Tibial artery (tissue), 4 donors: ENCODE results near the gene FKBP11.

ENCODE experiments used
- DNase-seq, 2 donors: peaks; one replicate each; pipeline ENCODE4 v3.0.0-alpha.2; 2019
- H3K27ac ChIP-seq, 2 donors: fragments of 200-600 bp; sonication (generic) in 1 of 2; 1 replicate in 1 of 2; 2 replicates in 1 of 2; pipeline ENCODE4 v1.5.1; 2018 to 2019; ENCODE audit warnings: mild to moderate bottlenecking in 1 of 2
- H3K27me3 ChIP-seq, 2 donors: fragments of 200-600 bp; sonication (generic) in 1 of 2; one replicate each; pipeline versions ENCODE4 v1.5.1 to v1.6.0; 2016 to 2019
- H3K36me3 ChIP-seq, 3 donors: fragments of 200-600 bp; sonication (generic) in 2 of 3; one replicate each; pipeline ENCODE4 v1.5.1; 2016 to 2019; ENCODE audit warnings: mild to moderate bottlenecking in 2 of 3
- H3K4me1 ChIP-seq, 4 donors: fragments of 200-600 bp; sonication (generic) in 2 of 4; 1 replicate in 3 of 4; 2 replicates in 1 of 4; pipeline ENCODE4 v1.5.1; 2016 to 2019
- H3K4me3 ChIP-seq, 2 donors: fragments of 200-600 bp; sonication (generic) in 1 of 2; 1 replicate in 1 of 2; 2 replicates in 1 of 2; pipeline ENCODE4 v1.5.1; 2018 to 2019; ENCODE audit warnings: mild to moderate bottlenecking in 2 of 2
- H3K9me3 ChIP-seq, 3 donors: fragments of 200-600 bp; sonication (generic) in 1 of 3; one replicate each; pipeline ENCODE4 v1.5.1; 2016 to 2019
- CTCF ChIP-seq, 2 experiments: fragments of 200-600 bp in 1 of 2; fragments of 450-650 bp in 1 of 2; IDR thresholded peaks; one replicate each; pipeline ENCODE4 v1.5.1; 2017 to 2019; ENCODE audit warnings: antibody characterized with exemption in 2 of 2, mild to moderate bottlenecking in 1 of 2, moderate library complexity in 1 of 2
- intact Hi-C: fragments of 100-400 bp; cut with DNase I; formaldehyde crosslinking; loops from one replicate; pipeline ENCODE4 v1.15.0; 2023; ENCODE audit warnings: low total_unique reads

Gene FKBP11

GRCh38 chr12:48903363-48903981, 21.8 kb downstream of the FKBP11 start:
- no peak for TF ChIP-seq CTCF (IDR thresholded peaks at IDR 0.05)
- peaks cover 0 to 13% (median 5%) of the 10 kb centered on the region in 4 donors for H3K4me1 ChIP-seq
- intact Hi-C loops, result no loop called here
- H3K27ac ChIP-seq, result no peak overlapping the region
- peak overlapping the region; percentile 35 to 46 for H3K4me3 ChIP-seq
- no peaks in the 10 kb centered on the region for H3K9me3 ChIP-seq
- H3K27me3 ChIP-seq, result no peaks in the 10 kb centered on the region
- no peak for DNase-seq
- H3K36me3 ChIP-seq, result no peaks in the 10 kb centered on the region

GRCh38 chr12:48901278-48901677, 24.0 kb downstream of the FKBP11 start:
- Histone ChIP-seq H3K9me3 (no peaks in the 10 kb centered on the region), H3K27me3 (no peaks in the 10 kb centered on the region), H3K27ac (no peak overlapping the region), H3K36me3 (no peaks in the 10 kb centered on the region), H3K4me3 (no peak overlapping the region), H3K4me1 (peaks cover 0 to 13% (median 5%) of the 10 kb centered on the region in 4 donors)
- TF ChIP-seq CTCF (IDR thresholded peaks at IDR 0.05), result no peak
- no peak for DNase-seq
- intact Hi-C loops, result no loop called here

- no peaks in the 10 kb centered on the region for H3K36me3 ChIP-seq
- intact Hi-C loops, result no loop called here
- no peaks in the 10 kb centered on the region for H3K9me3 ChIP-seq
- no peak for TF ChIP-seq CTCF (IDR thresholded peaks at IDR 0.05)
- no peak overlapping the region for H3K27ac ChIP-seq
- no peaks in the 10 kb centered on the region for H3K27me3 ChIP-seq
- DNase-seq, result no peak
- no peak overlapping the region for H3K4me3 ChIP-seq
- peaks cover 0 to 13% (median 5%) of the 10 kb centered on the region in 4 donors for H3K4me1 ChIP-seq
Observed at GRCh38 chr12:48899651-48900050, 25.6 kb downstream of the FKBP11 start.

GRCh38 chr12:48894271-48894670, 31.0 kb downstream of the FKBP11 start:
- Histone ChIP-seq H3K27ac (no peak overlapping the region), H3K4me1 (peaks cover 0 to 9% (median 8%) of the 10 kb centered on the region in 4 donors), H3K4me3 (no peak overlapping the region), H3K36me3 (no peaks in the 10 kb centered on the region), H3K27me3 (peaks cover 0 to 12% of the 10 kb centered on the region in 2 donors), H3K9me3 (no peaks in the 10 kb centered on the region)
- intact Hi-C loops, result no loop called here
- no peak for DNase-seq
- no peak for TF ChIP-seq CTCF (IDR thresholded peaks at IDR 0.05)

- peak; percentile 88 to 92 for TF ChIP-seq CTCF (IDR thresholded peaks at IDR 0.05)
- DNase-seq, result peak; percentile 53 to 84
- intact Hi-C loops, result loop anchor here (1.0 kb wide), 1 partner anchor 38 kb away; no protein-coding TSS in a partner anchor
- Histone ChIP-seq H3K9me3 (no peaks in the 10 kb centered on the region), H3K27ac (no peak overlapping the region), H3K4me1 (peaks cover 0 to 9% (median 8%) of the 10 kb centered on the region in 4 donors), H3K27me3 (peaks cover 0 to 12% of the 10 kb centered on the region in 2 donors), H3K36me3 (no peaks in the 10 kb centered on the region), H3K4me3 (peak overlapping the region; percentile 20 to 50)
Observed at GRCh38 chr12:48890657-48891418, 34.5 kb downstream of the FKBP11 start.
